A673 (cell line): ENCODE results near the gene PJVK. TPM values are rescaled to one million over a fixed set of nuclear protein-coding genes. Genes with fewer than 3 reads are reported as not detected.

Experiments used
- BruUV-seq: library from RNA; stranded (reverse); fragments of 400-500 nt; replicated peaks from 2 replicates; lab custom pipeline; 2021; lab: Mats Ljungman, UMichigan
- CTCF ChIA-PET: fragments of 300-600 bp; sonication (Branson Sonifier 250); formaldehyde crosslinking; loops from one replicate; lab custom pipeline; 2022; ENCODE audit warnings: antibody characterized with exemption; lab: Charles Lee
- POLR2A ChIA-PET: fragments of 300-600 bp; sonication (Branson Sonifier 250); formaldehyde crosslinking; loops from one replicate; lab custom pipeline; 2022; ENCODE audit warnings: antibody characterized with exemption; ENCODE audit not compliant: low non-redundant PET; lab: Charles Lee
- DNase-seq: peaks from one replicate; pipeline ENCODE4 v3.0.0-alpha.2; 2015; ENCODE audit warnings: low spot score
- H3K27ac ChIP-seq: fragments of 200-600 bp; sonication (generic); 2 replicates; pipeline ENCODE4 v1.5.1; 2016; ENCODE audit warnings: mixed run types, low read depth, mild to moderate bottlenecking, mixed read lengths, antibody characterized with exemption, low read length; ENCODE audit not compliant: poor library complexity, severe bottlenecking
- H3K27me3 ChIP-seq: fragments of 200-600 bp; sonication (generic); replicated peaks from 2 replicates; pipeline ENCODE4 v1.6.1; 2017; ENCODE audit warnings: mixed run types, low read depth, mild to moderate bottlenecking, mixed read lengths, antibody characterized with exemption, low read length; ENCODE audit not compliant: insufficient read depth, poor library complexity
- H3K36me3 ChIP-seq: fragments of 200-600 bp; sonication (generic); 2 replicates; pipeline ENCODE4 v1.6.1; 2016; ENCODE audit warnings: mixed run types, mild to moderate bottlenecking, mixed read lengths, antibody characterized with exemption, low read length; ENCODE audit not compliant: insufficient read depth, poor library complexity, severe bottlenecking
- H3K4me1 ChIP-seq: fragments of 200-600 bp; sonication (generic); 2 replicates; pipeline ENCODE4 v1.6.1; 2017; ENCODE audit warnings: mixed run types, mild to moderate bottlenecking, mixed read lengths, antibody characterized with exemption, low read length; ENCODE audit not compliant: insufficient read depth, poor library complexity, severe bottlenecking
- H3K4me3 ChIP-seq: fragments of 200-600 bp; sonication (generic); 2 replicates; pipeline ENCODE4 v1.5.1; 2016; ENCODE audit warnings: low read depth, mixed run types, mild to moderate bottlenecking, mixed read lengths, low read length; ENCODE audit not compliant: poor library complexity, severe bottlenecking
- H3K9me3 ChIP-seq: fragments of 200-600 bp; sonication (generic); 2 replicates; pipeline ENCODE4 v1.6.1; 2016; ENCODE audit warnings: mixed run types, low read depth, mild to moderate bottlenecking, mixed read lengths, antibody characterized with exemption, low read length; ENCODE audit not compliant: poor library complexity, severe bottlenecking
- CTCF ChIP-seq: fragments of 300-800, 200-600 bp; sonication (generic); conservative IDR thresholded peaks from 2 replicates; pipeline ENCODE4 v1.5.1; 2017; ENCODE audit warnings: low read depth, mild to moderate bottlenecking, antibody characterized with exemption, low read length, moderate library complexity, mixed read lengths
- EZH2 ChIP-seq: fragments of 200-600 bp; sonication (generic); IDR thresholded peaks from 2 replicates; pipeline ENCODE4 v1.6.1; 2017; ENCODE audit warnings: borderline replicate concordance, low read depth, mild to moderate bottlenecking, mixed read lengths, antibody characterized with exemption, low read length; ENCODE audit not compliant: poor library complexity, severe bottlenecking
- intact Hi-C: fragments of 100-400 bp; cut with micrococcal nuclease; formaldehyde crosslinking; loops from one replicate; pipeline ENCODE4 v1.10.0; 2022; ENCODE audit not compliant: unreplicated experiment
- total RNA-seq: library from RNA; stranded (reverse); gene quantifications from 2 replicates; pipeline ENCODE4 v1.2.3, GENCODE V29; 2021

The PJVK gene
- total RNA-seq, 1 experiment from 2014 or later = 1.9 TPM

- H3K4me3 ChIP-seq = no peak overlapping the region
- no peak for TF ChIP-seq CTCF
- no peak for TF ChIP-seq EZH2
- BruUV-seq = no TSS peak
- H3K27me3 ChIP-seq = no peaks in the 10 kb centered on the region
- H3K4me1 ChIP-seq = no peaks in the 10 kb centered on the region
- CTCF ChIA-PET = no interaction called here
- H3K9me3 ChIP-seq = no peaks in the 10 kb centered on the region
- H3K27ac ChIP-seq = no peak overlapping the region
- no peak for DNase-seq
- intact Hi-C loops = no loop called here
- POLR2A ChIA-PET = no interaction called here
- H3K36me3 ChIP-seq = peaks cover 49% of the 10 kb centered on the region
These were observed 44.9 kb downstream of the PJVK start for GRCh38 chr2:178496049-178496448.

GRCh38 chr2:178498137-178498536 is 47.0 kb downstream of the PJVK start:
- H3K4me1 ChIP-seq = no peaks in the 10 kb centered on the region
- no peaks in the 10 kb centered on the region for H3K27me3 ChIP-seq
- H3K36me3 ChIP-seq = peaks cover 62% of the 10 kb centered on the region
- H3K4me3 ChIP-seq = no peak overlapping the region
- H3K9me3 ChIP-seq = no peaks in the 10 kb centered on the region
- POLR2A ChIA-PET = no interaction called here
- no TSS peak for BruUV-seq
- no peak overlapping the region for H3K27ac ChIP-seq
- CTCF ChIA-PET = no interaction called here
- intact Hi-C loops = no loop called here
- no peak for TF ChIP-seq EZH2
- TF ChIP-seq CTCF = no peak
- DNase-seq = no peak

GRCh38 chr2:178499640-178500039 is 48.5 kb downstream of the PJVK start:
- DNase-seq = no peak
- Histone ChIP-seq H3K27me3 (no peaks in the 10 kb centered on the region), H3K4me3 (no peak overlapping the region), H3K36me3 (peaks cover 54% of the 10 kb centered on the region), H3K4me1 (no peaks in the 10 kb centered on the region), H3K9me3 (no peaks in the 10 kb centered on the region), H3K27ac (no peak overlapping the region)
- ChIA-PET CTCF (no interaction called here), POLR2A (no interaction called here)
- intact Hi-C loops = no loop called here
- TF ChIP-seq CTCF (no peak), EZH2 (no peak)
- BruUV-seq = no TSS peak
